H1 (cell line): ENCODE data around the gene SPACA7. TPM values are rescaled to one million over a fixed set of nuclear protein-coding genes. Genes with fewer than 3 reads are reported as not detected.

Source experiments
- CTCF ChIA-PET: fragments of 300-600 bp; sonication (Branson Sonifier 250); formaldehyde crosslinking; loops from one replicate; lab custom pipeline; 2021; ENCODE audit not compliant: partially characterized antibody; lab: Charles Lee
- POLR2A ChIA-PET: fragments of 300-600 bp; sonication (Branson Sonifier 250); formaldehyde crosslinking; loops from one replicate; lab custom pipeline; 2021; ENCODE audit warnings: inconsistent platforms; ENCODE audit not compliant: partially characterized antibody; lab: Charles Lee
- DNase-seq, 2 experiments: peaks; one replicate each; pipeline versions ENCODE4 v3.0.0 to v3.0.0-alpha.2; 2010 to 2022; ENCODE audit warnings: low spot score in 2 of 2, low read depth in 1 of 2, mixed read lengths in 1 of 2
- FAIRE-seq: peaks from 2 replicates; lab custom pipeline; 2011; peaks lifted over from hg19 to GRCh38; lab: Jason Lieb, UNC
- H2AFZ ChIP-seq: 2 replicates; pipeline ENCODE4 v1.8.1; 2012; ENCODE audit warnings: low read length, inconsistent platforms
- H2AK5ac ChIP-seq: 2 replicates; pipeline ENCODE4 v1.6.1; 2013; ENCODE audit warnings: low read depth, low read length
- H2BK120ac ChIP-seq: replicated peaks from 2 replicates; pipeline ENCODE3; 2013; ENCODE audit warnings: low read depth, low read length, inconsistent platforms
- H2BK12ac ChIP-seq: 2 replicates; pipeline ENCODE4 v1.6.1; 2013; ENCODE audit warnings: low read depth, low read length
- H2BK15ac ChIP-seq: 2 replicates; pipeline ENCODE4 v1.6.1; 2013; ENCODE audit warnings: low read length
- H2BK20ac ChIP-seq: 2 replicates; pipeline ENCODE4 v1.6.1; 2013; ENCODE audit warnings: low read length
- H2BK5ac ChIP-seq: 2 replicates; pipeline ENCODE4 v1.6.1; 2013; ENCODE audit warnings: low read depth, low read length
- H3K14ac ChIP-seq: 2 replicates; pipeline ENCODE4 v1.6.1; 2013; ENCODE audit warnings: inconsistent platforms; ENCODE audit not compliant: insufficient read length
- H3K18ac ChIP-seq: 2 replicates; pipeline ENCODE4 v1.6.1; 2013; ENCODE audit warnings: low read length; ENCODE audit errors: extremely low read depth
- H3K23ac ChIP-seq: 2 replicates; pipeline ENCODE4 v1.6.1; 2013; ENCODE audit warnings: inconsistent platforms; ENCODE audit not compliant: insufficient read length
- H3K23me2 ChIP-seq: 2 replicates; pipeline ENCODE4 v1.6.1; 2013; ENCODE audit warnings: low read depth, low read length
- H3K27ac ChIP-seq: 2 replicates; pipeline ENCODE4 v1.6.1; 2011; ENCODE audit warnings: low read depth, low read length, inconsistent platforms
- H3K27me3 ChIP-seq, 4 experiments: replicated peaks in 1 of 4; 1 replicate in 1 of 4; 2 replicates in 3 of 4; pipeline versions ENCODE4 v1.6.1 to v1.8.1; 2011 to 2013; ENCODE audit warnings: low read length in 3 of 4, mild to moderate bottlenecking in 3 of 4, inconsistent platforms in 2 of 4, mixed read lengths in 2 of 4, moderate library complexity in 1 of 4; ENCODE audit not compliant: control insufficient read depth in 3 of 4, insufficient read depth in 3 of 4; ENCODE audit errors: extremely low read depth in 1 of 4
- H3K36me3 ChIP-seq, 4 experiments: 2 replicates each; pipeline versions ENCODE4 v1.6.1 to v1.8.1; 2011 to 2013; ENCODE audit warnings: mild to moderate bottlenecking in 4 of 4, low read length in 3 of 4, moderate library complexity in 2 of 4, control low read depth in 1 of 4, inconsistent platforms in 1 of 4; ENCODE audit not compliant: insufficient read depth in 4 of 4, control insufficient read depth in 2 of 4
- H3K4ac ChIP-seq: replicated peaks from 2 replicates; pipeline ENCODE3; 2013; ENCODE audit warnings: low read length, low read depth, mixed read lengths, inconsistent platforms; ENCODE audit not compliant: insufficient read length
- H3K4me1 ChIP-seq, 4 experiments: replicated peaks in 1 of 4; 1 replicate in 1 of 4; 2 replicates in 3 of 4; pipeline versions ENCODE4 v1.6.1 to v1.8.1; 2011 to 2013; ENCODE audit warnings: low read length in 3 of 4, inconsistent platforms in 2 of 4, mixed read lengths in 1 of 4; ENCODE audit not compliant: insufficient read depth in 4 of 4, control insufficient read depth in 3 of 4
- H3K4me2 ChIP-seq, 2 experiments: 2 replicates each; pipeline versions ENCODE4 v1.6.1 to v1.8.1; 2011 to 2013; ENCODE audit warnings: low read depth in 2 of 2, low read length in 2 of 2, control low read depth in 1 of 2, inconsistent platforms in 1 of 2, mild to moderate bottlenecking in 1 of 2; ENCODE audit not compliant: insufficient read depth in 1 of 2
- H3K4me3 ChIP-seq, 4 experiments: fragments of 200-600, 300-600 bp in 1 of 4; sonication (generic), shearing (Covaris generic), sonication (Bioruptor Twin) in 1 of 4; 2 replicates each; pipeline versions ENCODE4 v1.5.1 to v1.8.1; 2011 to 2016; ENCODE audit warnings: low read length in 4 of 4, low read depth in 3 of 4, control low read depth in 2 of 4, inconsistent platforms in 2 of 4, mild to moderate bottlenecking in 2 of 4, mixed read lengths in 1 of 4, moderate library complexity in 1 of 4; ENCODE audit not compliant: insufficient read depth in 2 of 4; ENCODE audit errors: extremely low read depth in 1 of 4
- H3K56ac ChIP-seq: replicated peaks from 2 replicates; pipeline ENCODE3; 2013; ENCODE audit warnings: low read depth, mild to moderate bottlenecking, mixed read lengths, low read length, inconsistent platforms; ENCODE audit not compliant: insufficient read length
- H3K79me1 ChIP-seq: 2 replicates; pipeline ENCODE4 v1.6.1; 2013; ENCODE audit warnings: low read depth, low read length, control low read depth
- H3K79me2 ChIP-seq, 2 experiments: 2 replicates each; pipeline versions ENCODE4 v1.6.1 to v1.8.1; 2012 to 2013; ENCODE audit warnings: low read length in 2 of 2, mild to moderate bottlenecking in 2 of 2, inconsistent platforms in 1 of 2; ENCODE audit not compliant: insufficient read depth in 2 of 2, control insufficient read depth in 1 of 2
- H3K9ac ChIP-seq, 4 experiments: replicated peaks in 1 of 4; 1 replicate in 1 of 4; 2 replicates in 3 of 4; pipeline versions ENCODE4 v1.6.1 to v1.8.1; 2011 to 2013; ENCODE audit warnings: low read depth in 3 of 4, low read length in 3 of 4, control low read depth in 2 of 4, mild to moderate bottlenecking in 2 of 4, moderate library complexity in 2 of 4, inconsistent platforms in 1 of 4; ENCODE audit errors: extremely low read depth in 1 of 4
- H3K9me3 ChIP-seq, 2 experiments: 2 replicates each; pipeline versions ENCODE4 v1.6.1 to v1.8.1; 2012 to 2013; ENCODE audit warnings: mild to moderate bottlenecking in 2 of 2, moderate library complexity in 2 of 2, control low read depth in 1 of 2, inconsistent platforms in 1 of 2, low read depth in 1 of 2, low read length in 1 of 2, mixed read lengths in 1 of 2; ENCODE audit not compliant: insufficient read depth in 2 of 2
- H4K20me1 ChIP-seq, 2 experiments: replicated peaks in 1 of 2; 2 replicates each; pipeline versions ENCODE3 to v1.8.1; 2011 to 2013; ENCODE audit warnings: inconsistent platforms in 2 of 2, low read length in 2 of 2, mild to moderate bottlenecking in 1 of 2; ENCODE audit not compliant: insufficient read depth in 2 of 2, control insufficient read depth in 1 of 2
- H4K5ac ChIP-seq: 2 replicates; pipeline ENCODE4 v1.6.1; 2013; ENCODE audit warnings: low read length, low read depth, mixed read lengths, inconsistent platforms; ENCODE audit not compliant: insufficient read length
- H4K8ac ChIP-seq: 2 replicates; pipeline ENCODE4 v1.8.0; 2013; ENCODE audit warnings: mild to moderate bottlenecking, moderate library complexity, low read length, inconsistent platforms; ENCODE audit not compliant: insufficient read depth; ENCODE audit errors: extremely low read depth
- H4K91ac ChIP-seq: replicated peaks from 2 replicates; pipeline ENCODE3; 2013; ENCODE audit warnings: low read length, mixed read lengths, inconsistent platforms; ENCODE audit not compliant: insufficient read length
- CHD2 ChIP-seq: IDR thresholded peaks from 2 replicates; pipeline ENCODE4 v1.6.1; 2012; ENCODE audit warnings: low read length, improper control_type of control experiment
- FOSL1 ChIP-seq: IDR thresholded peaks from 2 replicates; pipeline ENCODE4 v1.6.1; 2011; ENCODE audit warnings: mild to moderate bottlenecking, low read depth, low read length, moderate library complexity; ENCODE audit not compliant: insufficient read depth
- KDM1A ChIP-seq: fragments of 200-600, 300-600 bp; sonication (generic); IDR thresholded peaks from 2 replicates; pipeline ENCODE4 v1.7.1; 2016; ENCODE audit warnings: mild to moderate bottlenecking, low read length, borderline replicate concordance
- KDM4A ChIP-seq: IDR thresholded peaks from one replicate; pipeline ENCODE4 v1.7.1; 2012; ENCODE audit warnings: low read depth, mild to moderate bottlenecking, moderate library complexity, low read length, inconsistent platforms; ENCODE audit not compliant: severe bottlenecking
- KDM5A ChIP-seq: fragments of 200-600 bp; IDR thresholded peaks from 2 replicates; pipeline ENCODE4 v1.7.1; 2012; ENCODE audit warnings: mild to moderate bottlenecking, low read length, inconsistent platforms, mixed read lengths
- NRF1 ChIP-seq: IDR thresholded peaks from 2 replicates; pipeline ENCODE4 v1.6.1; 2011; ENCODE audit warnings: mild to moderate bottlenecking, low read depth, low read length, improper control_type of control experiment
- POU5F1 ChIP-seq: IDR thresholded peaks from 2 replicates; pipeline ENCODE4 v1.6.1; 2011; ENCODE audit warnings: low read depth, mild to moderate bottlenecking, low read length, moderate library complexity
- SP2 ChIP-seq: IDR thresholded peaks from 2 replicates; pipeline ENCODE4 v1.6.1; 2012; ENCODE audit warnings: mild to moderate bottlenecking, low read length, inconsistent platforms
- SP4 ChIP-seq: IDR thresholded peaks from 2 replicates; pipeline ENCODE4 v1.6.1; 2012; ENCODE audit warnings: low read length, inconsistent platforms
- SUZ12 ChIP-seq: fragments of 200-600 bp; sonication (generic); IDR thresholded peaks from 2 replicates; pipeline ENCODE4 v1.6.1; 2012; ENCODE audit warnings: mild to moderate bottlenecking, inconsistent platforms, low read length, moderate library complexity, mixed read lengths
- ZNF274 ChIP-seq: IDR thresholded peaks from 2 replicates; pipeline ENCODE4 v1.7.0; 2012; ENCODE audit warnings: low read length, borderline replicate concordance; ENCODE audit errors: extremely low read depth
- WGBS, 2 experiments: shearing (Covaris generic) in 1 of 2; methylation state at CpG; one replicate each; pipeline versions ENCODE4 v1.1.6 to v1.1.7; 2013 to 2015; ENCODE audit warnings: low lambda C conversion rate in 2 of 2, mixed read lengths in 2 of 2, inconsistent platforms in 1 of 2, low coverage in 1 of 2, missing lambda C conversion rate in 1 of 2; ENCODE audit not compliant: insufficient replicate concordance in 2 of 2, insufficient coverage in 1 of 2, insufficient read length in 1 of 2; ENCODE audit errors: extremely low coverage in 1 of 2, missing lambda C conversion rate in 1 of 2; 5-methylcytosine and 5-hydroxymethylcytosine counted together
- polyA plus RNA-seq, 7 experiments: library from polyadenylated mRNA; depleted of rRNA in 3 of 7; stranded (reverse) in 5 of 7; unstranded in 2 of 7; fragments of >200 nt in 5 of 7; fragments of 200-250 nt in 2 of 7; gene quantifications; 1 replicate in 5 of 7; 2 replicates in 1 of 7; 4 replicates in 1 of 7; pipeline versions ENCODE4 v1.2.1 to v1.2.3, GENCODE V29; 2011 to 2013; ENCODE audit warnings: missing spikeins in 2 of 7, mixed read lengths in 2 of 7
- total RNA-seq: library from RNA; stranded (reverse); fragmentation: NEBNext Ultra II Directional; extraction: Animal tissue kit (Norgen Biotek cat#: 25700); gene quantifications from 2 replicates; pipeline ENCODE4 v1.2.1, GENCODE V29; 2021

SPACA7 gene
- total and polyA plus RNA-seq, 2 of the 8 experiments (the other 6 are each of a cell fraction or from before 2014, with no cell fraction given) = not detected

- Histone ChIP-seq H3K79me2 (peaks cover 0 to 3% of the 10 kb centered on the region in 2 experiments; a peak in 1 of 4 replicates), H3K9me3 (no peaks in the 10 kb centered on the region; a peak in 2 of 4 replicates), H3K4me2 (no peak overlapping the region), H3K23ac (no peak overlapping the region), H3K4me1 (peaks cover 2 to 19% (median 11%) of the 10 kb centered on the region in 4 experiments; a peak in 6 of 7 replicates), H3K23me2 (peaks cover 9% of the 10 kb centered on the region; the same call in 1 of the 2 replicates), H3K79me1 (no peaks in the 10 kb centered on the region), H4K91ac (peak overlapping the region; percentile 57), H2BK120ac (no peak overlapping the region), H2BK15ac (0 out of 2 replicates have a peak overlapping the region, but pooled peaks have one; percentile 18), H3K9ac (no peak overlapping the region), H2AFZ (no peak overlapping the region)
- no peak for FAIRE-seq
- no peak for DNase-seq
- ChIA-PET CTCF (interaction anchor here (0.7 to 5.0 kb wide), 5 partner anchors 20 to 825 kb away, joined by 3 to 26 read pairs (median 4); no protein-coding TSS in a partner anchor), POLR2A (no interaction called here)
- TF ChIP-seq SP4 (no peak), POU5F1 (no peak), FOSL1 (no peak), SUZ12 (no peak), ZNF274 (no peak), KDM5A (no peak), SP2 (no peak), CHD2 (no peak), NRF1 (no peak), KDM4A (no peak), KDM1A (no peak)
- TF ChIP-seq, all 59 proteins: peak for 0
- peak overlapping the region; percentile 6; the same call in 1 of the 2 replicates for H2BK12ac ChIP-seq
- H3K18ac ChIP-seq = no peak overlapping the region
- peaks cover 0 to 7% of the 10 kb centered on the region in 2 experiments for H4K20me1 ChIP-seq
- H2AK5ac ChIP-seq = no peak overlapping the region
- H3K56ac ChIP-seq = no peak overlapping the region
- no peak overlapping the region for H3K27ac ChIP-seq
- 93% methylated on average over 17 of the region's 32 CpGs; no CpG with 5 or more reads in 1 of the 2 experiments for WGBS, 2 experiments
- no peak overlapping the region for H3K14ac ChIP-seq
- no peak overlapping the region for H4K5ac ChIP-seq
- no peak overlapping the region for H2BK20ac ChIP-seq
- no peak overlapping the region for H3K4me3 ChIP-seq
- H3K36me3 ChIP-seq = no peaks in the 10 kb centered on the region; a peak in 1 of 8 replicates
- H3K27me3 ChIP-seq = peaks cover 0 to 7% (median 0%) of the 10 kb centered on the region in 4 experiments; a peak in 4 of 7 replicates
- no peak overlapping the region for H3K4ac ChIP-seq
- H2BK5ac ChIP-seq = no peak overlapping the region
- 0 out of 2 replicates have a peak overlapping the region, but pooled peaks have one; percentile 35 for H4K8ac ChIP-seq
These were observed 21.6 kb upstream of the SPACA7 start for GRCh38 chr13:112354330-112355273.
